ENCODE measurements around the gene FANCI.
A peak's percentile ranks its signal among the peaks of the same experiment; 100 is the strongest.

DNA sequence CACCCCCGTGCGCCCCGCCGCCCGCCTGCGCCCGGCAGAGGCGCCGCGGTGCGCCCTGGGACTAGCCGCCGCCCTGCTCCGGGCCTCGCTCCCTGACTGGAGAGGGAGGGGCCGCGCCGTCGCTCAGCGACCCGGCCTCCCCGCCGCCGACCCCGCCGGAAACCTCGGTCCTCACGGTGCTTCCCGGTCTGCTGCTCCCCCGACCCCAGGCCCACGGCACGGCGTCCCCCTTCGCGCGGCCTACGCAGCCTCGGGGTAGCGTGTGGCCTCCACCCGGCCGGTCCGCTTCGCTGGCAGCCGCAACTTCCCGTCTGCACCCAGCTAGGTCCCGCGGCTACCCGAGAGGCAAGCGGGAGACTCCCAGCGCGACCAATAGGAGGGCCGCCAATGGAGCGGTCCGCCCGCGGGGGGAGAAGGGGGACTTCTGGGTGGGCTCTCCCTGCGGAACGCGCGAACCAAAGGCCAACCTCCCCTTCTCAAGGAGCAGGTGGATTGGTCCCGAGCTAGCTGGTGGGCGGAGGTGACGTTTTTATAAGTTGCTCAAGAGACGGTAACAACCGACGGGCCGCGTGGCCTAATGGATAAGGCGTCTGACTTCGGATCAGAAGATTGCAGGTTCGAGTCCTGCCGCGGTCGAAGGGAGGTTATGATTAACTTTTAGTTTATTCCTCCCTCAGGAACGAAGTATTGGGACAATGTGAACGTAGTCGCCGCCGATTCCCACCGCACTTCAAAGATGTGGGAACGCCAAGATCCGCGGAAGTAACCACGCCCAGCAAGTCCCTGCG is 90.9 kb downstream of the FANCI start, which contains the start of gene POLG:
- TF ChIP-seq POLR2A (IDR thresholded peaks at IDR 0.05), result peak; percentile 95 to 97 (median 96)
- peak in 1 of 7 experiments; percentile 14 for TF ChIP-seq CTCF (IDR thresholded peaks at IDR 0.05)

Measured in body of pancreas (tissue), 4 donors.